ENCODE data around the gene UGT8. TPM values are rescaled to one million over a fixed set of nuclear protein-coding genes. Genes with fewer than 3 reads are reported as not detected.

Gene UGT8
- total RNA-seq, 4 donors from 2014 or later = 0.12 to 0.19 TPM; not detected in 2

DNA sequence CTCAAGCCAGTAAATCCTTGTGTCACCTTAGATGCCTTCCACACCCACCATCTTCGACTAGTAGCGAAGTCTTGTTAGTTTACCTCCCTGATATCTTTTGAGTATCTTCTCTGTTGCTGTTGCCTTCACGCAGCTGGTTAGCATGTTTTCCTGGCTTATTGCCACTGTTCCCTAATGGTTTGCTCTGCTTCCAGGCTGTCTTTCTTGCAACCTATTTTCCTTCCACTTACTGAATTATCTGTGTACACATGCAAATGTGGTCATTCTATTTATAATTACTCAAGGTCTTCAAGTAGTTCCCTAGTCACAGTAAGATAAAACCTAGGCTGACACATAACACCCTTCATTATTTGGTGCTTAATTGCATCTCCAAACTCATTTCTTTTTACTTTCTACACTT lies 89.5 kb downstream of the UGT8 start:
- no peak for ATAC-seq (ENCODE audit: low FRiP score)
- TF ChIP-seq CTCF (IDR thresholded peaks at IDR 0.05) = no peak
- no peak for DNase-seq (ENCODE audit: low spot score)

DNA sequence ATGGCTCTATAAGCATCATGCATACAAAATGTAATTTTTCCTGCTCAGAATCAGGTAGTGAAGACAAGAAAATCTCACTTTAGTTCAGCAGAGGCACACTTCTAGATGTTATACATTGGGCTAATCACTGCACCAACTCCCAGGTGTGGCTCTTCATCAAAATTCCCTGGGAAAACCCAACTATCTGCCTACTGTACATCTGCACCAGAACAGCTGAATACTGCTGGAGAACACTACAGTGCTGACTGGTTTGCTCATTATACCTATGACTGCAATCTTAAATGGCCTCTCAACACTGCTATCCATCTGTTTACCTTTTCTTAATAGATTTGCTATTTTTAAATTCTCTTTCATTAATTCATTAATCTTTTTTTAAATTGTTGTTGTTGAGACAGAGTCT lies 92.0 kb downstream of the UGT8 start:
- DNase-seq (ENCODE audit: low spot score) = no peak
- no peak for ATAC-seq (ENCODE audit: low FRiP score)
- no peak for TF ChIP-seq CTCF (IDR thresholded peaks at IDR 0.05)

GRCh38 chr4:114691865-114692264 lies 93.3 kb downstream of the UGT8 start:
- ATAC-seq (ENCODE audit: low FRiP score) (no peak), DNase-seq (ENCODE audit: low spot score) (no peak)
- TF ChIP-seq CTCF (IDR thresholded peaks at IDR 0.05) = no peak

DNA sequence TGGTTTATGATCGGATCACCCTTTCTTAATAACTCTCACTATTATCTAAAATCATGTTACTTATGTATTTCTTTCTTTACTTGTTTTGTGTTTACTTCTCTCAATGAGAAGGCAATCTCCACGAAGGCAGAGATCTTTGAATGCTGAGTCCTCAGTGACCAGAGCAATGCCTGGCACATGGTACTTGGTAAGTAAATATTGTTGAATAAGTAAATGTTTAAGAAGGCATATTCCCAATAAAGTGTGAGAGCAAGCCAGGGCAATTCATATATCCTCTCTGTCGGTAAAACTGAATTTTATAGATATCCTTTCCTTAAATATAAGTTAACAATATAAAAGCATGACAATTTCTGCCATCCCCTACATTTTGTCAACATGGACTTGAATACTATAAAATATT lies 94.4 kb downstream of the UGT8 start:
- no peak for TF ChIP-seq CTCF (IDR thresholded peaks at IDR 0.05)
- no peak for ATAC-seq (ENCODE audit: low FRiP score)
- DNase-seq (ENCODE audit: low spot score) = no peak

- TF ChIP-seq CTCF (IDR thresholded peaks at IDR 0.05) = no peak
- DNase-seq (ENCODE audit: low spot score) = no peak
- no peak for ATAC-seq (ENCODE audit: low FRiP score)
Observed at GRCh38 chr4:114694770-114695169, 96.2 kb downstream of the UGT8 start.

DNA sequence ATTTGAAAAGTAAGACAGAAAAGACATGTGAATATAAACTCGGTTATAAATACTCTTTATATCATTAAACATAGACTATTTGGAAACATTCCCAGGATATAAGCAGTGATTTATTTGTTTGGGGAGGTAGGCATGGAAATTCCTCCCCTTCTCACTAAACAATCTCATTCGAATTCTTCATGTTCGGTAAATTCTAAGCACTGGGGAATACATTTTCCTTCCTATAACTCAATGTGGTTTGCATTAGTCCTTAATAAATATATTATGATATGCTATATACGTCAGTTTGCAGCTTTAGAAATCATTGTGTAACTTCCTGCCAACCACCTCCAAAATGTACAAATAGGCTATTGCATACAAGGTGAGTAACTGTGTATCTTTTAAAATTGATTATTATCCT lies 99.6 kb downstream of the UGT8 start:
- DNase-seq (ENCODE audit: low spot score) = no peak
- ATAC-seq (ENCODE audit: low FRiP score) = no peak
- no peak for TF ChIP-seq CTCF (IDR thresholded peaks at IDR 0.05)

GRCh38 chr4:114701491-114701890 lies 102.9 kb downstream of the UGT8 start:
- DNase-seq (ENCODE audit: low spot score) (no peak), ATAC-seq (ENCODE audit: low FRiP score) (no peak)
- no peak for TF ChIP-seq CTCF (IDR thresholded peaks at IDR 0.05)
